ENCODE results near the gene MAEL. TPM values are rescaled to one million over a fixed set of nuclear protein-coding genes. Genes with fewer than 3 reads are reported as not detected.

The MAEL gene
- 1.0 TPM for polyA plus RNA-seq (2012; ENCODE audit: insufficient read depth, insufficient read length, low read depth)

- TF ChIP-seq CTCF (IDR thresholded peaks at IDR 0.05; ENCODE audit: low read depth, low read length) = no peak
- no peaks in the 10 kb centered on the region for H3K36me3 ChIP-seq
- peaks cover 22% of the 10 kb centered on the region for H3K27me3 ChIP-seq
- DNase-seq = no peak
- no peak within 1 kb of the TSS for H3K4me3 ChIP-seq (ENCODE audit: low read depth, low read length)
- H3K9me3 ChIP-seq = no peaks in the 10 kb centered on the region
- H3K4me1 ChIP-seq = no peaks in the 10 kb centered on the region
Observed at GRCh38 chr1:166988974-166989515, at the start of gene MAEL. Gene MAEL, plus strand, starts transcription at chr1:166989280. Its CDS starts 73 bp downstream, at chr1:166989353.

GRCh38 chr1:166939741-166940375 is 49.2 kb upstream of the MAEL start:
- Histone ChIP-seq H3K36me3 (no peaks in the 10 kb centered on the region), H3K9me3 (no peaks in the 10 kb centered on the region), H3K4me3 (ENCODE audit: low read depth, low read length) (no peak overlapping the region), H3K27me3 (peaks cover 22% of the 10 kb centered on the region), H3K4me1 (no peaks in the 10 kb centered on the region)
- TF ChIP-seq CTCF (IDR thresholded peaks at IDR 0.05; ENCODE audit: low read depth, low read length) = no peak
- DNase-seq = no peak

- DNase-seq = no peak
- no peaks in the 10 kb centered on the region for H3K36me3 ChIP-seq
- no peaks in the 10 kb centered on the region for H3K9me3 ChIP-seq
- no peak for TF ChIP-seq CTCF (IDR thresholded peaks at IDR 0.05; ENCODE audit: low read depth, low read length)
- no peaks in the 10 kb centered on the region for H3K4me1 ChIP-seq
- peaks cover 36% of the 10 kb centered on the region for H3K27me3 ChIP-seq
- no peak overlapping the region for H3K4me3 ChIP-seq (ENCODE audit: low read depth, low read length)
Observed at GRCh38 chr1:166944186-166944967, 44.7 kb upstream of the MAEL start.

GRCh38 chr1:166947398-166948043 is 41.6 kb upstream of the MAEL start:
- Histone ChIP-seq H3K4me3 (ENCODE audit: low read depth, low read length) (no peak overlapping the region), H3K27me3 (peaks cover 53% of the 10 kb centered on the region), H3K4me1 (no peaks in the 10 kb centered on the region), H3K9me3 (no peaks in the 10 kb centered on the region), H3K36me3 (no peaks in the 10 kb centered on the region)
- peak; percentile 35 for DNase-seq
- no peak for TF ChIP-seq CTCF (IDR thresholded peaks at IDR 0.05; ENCODE audit: low read depth, low read length)

- Histone ChIP-seq H3K27me3 (peaks cover 55% of the 10 kb centered on the region), H3K36me3 (no peaks in the 10 kb centered on the region), H3K9me3 (no peaks in the 10 kb centered on the region), H3K4me3 (ENCODE audit: low read depth, low read length) (no peak overlapping the region), H3K4me1 (no peaks in the 10 kb centered on the region)
- TF ChIP-seq CTCF (IDR thresholded peaks at IDR 0.05; ENCODE audit: low read depth, low read length) = no peak
- no peak for DNase-seq
Observed at GRCh38 chr1:166948856-166949350, 40.2 kb upstream of the MAEL start.

All from BE2C (cell line).